Fibroblast of lung (primary cell): ENCODE data around the gene ST6GALNAC5. TPM values are rescaled to one million over a fixed set of nuclear protein-coding genes. Genes with fewer than 3 reads are reported as not detected.
A peak's percentile ranks its signal among the peaks of the same experiment; 100 is the strongest.
"Not testable (repeated sequence)": the region's sequence is repeated elsewhere in the genome, so short reads cannot be mapped to it uniquely, and the experiment has no call there.

Experiments
- DNase-seq, 2 donors: peaks; one replicate each; pipeline versions ENCODE4 v3.0.0 to v3.0.0-alpha.2; 2010; ENCODE audit warnings: low read depth in 2 of 2
- H2AFZ ChIP-seq: 2 replicates; pipeline ENCODE4 v1.5.1; 2012; ENCODE audit warnings: low read length, control low read depth, inconsistent platforms
- H3K27ac ChIP-seq: 2 replicates; pipeline ENCODE4 v1.5.1; 2011; ENCODE audit warnings: low read length, control low read depth; ENCODE audit not compliant: insufficient read depth
- H3K27me3 ChIP-seq: 2 replicates; pipeline ENCODE4 v1.5.1; 2011; ENCODE audit warnings: mild to moderate bottlenecking, low read length; ENCODE audit not compliant: control insufficient read depth, insufficient read depth
- H3K36me3 ChIP-seq: 2 replicates; pipeline ENCODE4 v1.5.1; 2011; ENCODE audit warnings: low read length; ENCODE audit not compliant: control insufficient read depth, insufficient read depth
- H3K4me1 ChIP-seq: 2 replicates; pipeline ENCODE4 v1.5.1; 2011; ENCODE audit warnings: low read length; ENCODE audit not compliant: control insufficient read depth, insufficient read depth; ENCODE audit errors: extremely low read depth
- H3K4me2 ChIP-seq: 2 replicates; pipeline ENCODE4 v1.5.1; 2011; ENCODE audit warnings: low read length, control low read depth; ENCODE audit not compliant: insufficient read depth; ENCODE audit errors: extremely low read depth
- H3K4me3 ChIP-seq, 4 experiments: fragments of 200-600 bp in 1 of 4; sonication (generic) in 1 of 4; replicated peaks in 1 of 4; 2 replicates each; pipeline ENCODE4 v1.5.1; 2011 to 2016; ENCODE audit warnings: low read length in 4 of 4, low read depth in 3 of 4, mild to moderate bottlenecking in 3 of 4, control low read depth in 2 of 4, inconsistent platforms in 1 of 4, mixed read lengths in 1 of 4; ENCODE audit not compliant: insufficient read depth in 1 of 4; ENCODE audit errors: control extremely low read depth in 1 of 4
- H3K79me2 ChIP-seq: 2 replicates; pipeline ENCODE4 v1.5.1; 2012; ENCODE audit warnings: mild to moderate bottlenecking, low read length, inconsistent platforms; ENCODE audit not compliant: control insufficient read depth, insufficient read depth
- H3K9ac ChIP-seq: 2 replicates; pipeline ENCODE4 v1.5.1; 2011; ENCODE audit warnings: mild to moderate bottlenecking, low read length, control low read depth; ENCODE audit not compliant: insufficient read depth
- H3K9me3 ChIP-seq: 2 replicates; pipeline ENCODE4 v1.5.1; 2012; ENCODE audit warnings: low read depth, low read length; ENCODE audit not compliant: control insufficient read depth, insufficient read depth
- H4K20me1 ChIP-seq: 2 replicates; pipeline ENCODE4 v1.5.1; 2011; ENCODE audit warnings: low read length; ENCODE audit not compliant: control insufficient read depth, insufficient read depth; ENCODE audit errors: extremely low read depth
- CTCF ChIP-seq, 2 donors: IDR thresholded peaks in 1 of 2; conservative IDR thresholded peaks in 1 of 2; 1 replicate in 1 of 2; 2 replicates in 1 of 2; pipeline ENCODE4 v1.5.1; 2011 to 2012; ENCODE audit warnings: low read length in 2 of 2, control low read depth in 1 of 2, inconsistent platforms in 1 of 2, low read depth in 1 of 2, mild to moderate bottlenecking in 1 of 2
- EZH2 ChIP-seq: IDR thresholded peaks from 2 replicates; pipeline ENCODE4 v1.5.1; 2012; ENCODE audit warnings: low read length, control low read depth, mild to moderate bottlenecking; ENCODE audit errors: missing control alignments
- polyA plus RNA-seq, 2 donors: library from polyadenylated mRNA; depleted of rRNA in 1 of 2; stranded (reverse) in 1 of 2; unstranded in 1 of 2; fragments of >200 nt; gene quantifications; 2 replicates each; pipeline ENCODE4 v1.2.1, GENCODE V29; 2011 to 2012; ENCODE audit warnings: missing spikeins in 1 of 2
- total RNA-seq: library from RNA; depleted of rRNA; stranded (reverse); fragments of >200 nt; gene quantifications from 2 replicates; pipeline ENCODE4 v1.2.1, GENCODE V29; 2014

Gene ST6GALNAC5
- total and polyA plus RNA-seq, 2 donors (not counting 1 experiment from before 2014, with no cell fraction given), result 0.37 to 0.83 TPM

- no peak overlapping the region for H3K4me2 ChIP-seq
- no peaks in the 10 kb centered on the region for H3K4me1 ChIP-seq
- no peak overlapping the region for H3K27ac ChIP-seq
- H3K36me3 ChIP-seq, result no peaks in the 10 kb centered on the region
- TF ChIP-seq CTCF (conservative IDR thresholded peaks at IDR 0.05 in 1 of 2, IDR thresholded peaks at IDR 0.05 in 1 of 2; ENCODE audit: low read depth in 1 of 2, low read length in 2 of 2) (no peak), EZH2 (no peak)
- H2AFZ ChIP-seq, result no peak overlapping the region
- no peaks in the 10 kb centered on the region for H3K27me3 ChIP-seq
- H4K20me1 ChIP-seq, result no peaks in the 10 kb centered on the region
- no peak overlapping the region for H3K9ac ChIP-seq
- no peak for DNase-seq
- no peaks in the 10 kb centered on the region for H3K79me2 ChIP-seq
- H3K4me3 ChIP-seq, result no peak overlapping the region
- H3K9me3 ChIP-seq, result no peaks in the 10 kb centered on the region
These were observed 9.5 kb downstream of the ST6GALNAC5 start for GRCh38 chr1:76876655-76877395.

- H3K27ac ChIP-seq, H3K9ac ChIP-seq, H3K9me3 ChIP-seq, H3K79me2 ChIP-seq, H3K4me1 ChIP-seq, H3K4me3 ChIP-seq, H3K4me2 ChIP-seq, H4K20me1 ChIP-seq, H2AFZ ChIP-seq, H3K36me3 ChIP-seq, H3K27me3 ChIP-seq: not testable (repeated sequence)
- peak; percentile 6 to 29 for DNase-seq
These were observed 11.7 kb downstream of the ST6GALNAC5 start for GRCh38 chr1:76879014-76879413.

- H2AFZ ChIP-seq, result no peak overlapping the region
- H3K27ac ChIP-seq, result no peak overlapping the region
- no peak for DNase-seq
- no peaks in the 10 kb centered on the region for H3K79me2 ChIP-seq
- H3K27me3 ChIP-seq, result no peaks in the 10 kb centered on the region
- no peaks in the 10 kb centered on the region for H3K9me3 ChIP-seq
- no peaks in the 10 kb centered on the region for H3K4me1 ChIP-seq
- no peak for TF ChIP-seq CTCF (conservative IDR thresholded peaks at IDR 0.05 in 1 of 2, IDR thresholded peaks at IDR 0.05 in 1 of 2; ENCODE audit: low read depth in 1 of 2, low read length in 2 of 2)
- no peak overlapping the region for H3K4me3 ChIP-seq
- no peak overlapping the region for H3K4me2 ChIP-seq
- H3K9ac ChIP-seq, result no peak overlapping the region
- no peaks in the 10 kb centered on the region for H4K20me1 ChIP-seq
- H3K36me3 ChIP-seq, result no peaks in the 10 kb centered on the region
These were observed 14.5 kb downstream of the ST6GALNAC5 start for GRCh38 chr1:76881762-76882161.
